ENCODE measurements around the gene ETV7.
"Not testable (repeated sequence)": the region's sequence is repeated elsewhere in the genome, so short reads cannot be mapped to it uniquely, and the experiment has no call there.

Gene ETV7

GRCh38 chr6:36387440-36388303 lies at the start of gene ETV7:
ETV7 (minus strand) TSS chr6:36387669; CDS start chr6:36387541, 128 bp downstream.
- no peak for DNase-seq

- no peak for DNase-seq
Measured at GRCh38 chr6:36436466-36436865, 49.0 kb upstream of the ETV7 start.

GRCh38 chr6:36432151-36432671 lies 44.7 kb upstream of the ETV7 start:
- DNase-seq, result no peak

- no peak for DNase-seq
Measured at GRCh38 chr6:36431197-36431596, 43.7 kb upstream of the ETV7 start.

GRCh38 chr6:36430351-36430750 lies 42.9 kb upstream of the ETV7 start:
- no peak for DNase-seq

- no peak for DNase-seq
Measured at GRCh38 chr6:36428911-36429310, 41.4 kb upstream of the ETV7 start.

GRCh38 chr6:36426622-36427021 lies 39.2 kb upstream of the ETV7 start:
- no peak for DNase-seq

- DNase-seq, result peak; percentile 95
Measured at GRCh38 chr6:36423101-36423824, 35.8 kb upstream of the ETV7 start.

- no peak for DNase-seq
Measured at GRCh38 chr6:36422714-36423100, 35.2 kb upstream of the ETV7 start.

- no peak for DNase-seq
Measured at GRCh38 chr6:36419310-36419709, 31.8 kb upstream of the ETV7 start.

GRCh38 chr6:36418558-36418957 lies 31.1 kb upstream of the ETV7 start:
- DNase-seq, result no peak

- no peak for DNase-seq
Measured at GRCh38 chr6:36414481-36414880, 27.0 kb upstream of the ETV7 start.

GRCh38 chr6:36413489-36414480 lies 26.3 kb upstream of the ETV7 start:
- no peak for DNase-seq

GRCh38 chr6:36409718-36410117 lies 22.2 kb upstream of the ETV7 start:
- DNase-seq, result not testable (repeated sequence)

GRCh38 chr6:36404164-36404563 lies 16.7 kb upstream of the ETV7 start:
- DNase-seq, result no peak

GRCh38 chr6:36402481-36402880 lies 15.0 kb upstream of the ETV7 start:
- no peak for DNase-seq

GRCh38 chr6:36399970-36400369 lies 12.5 kb upstream of the ETV7 start:
- DNase-seq, result no peak

GRCh38 chr6:36392621-36393020 lies 5.2 kb upstream of the ETV7 start:
- no peak for DNase-seq

GRCh38 chr6:36389353-36389752 lies 1.9 kb upstream of the ETV7 start:
- no peak for DNase-seq

- DNase-seq, result no peak
Measured at GRCh38 chr6:36386495-36387439, 702 bp downstream of the ETV7 start.

GRCh38 chr6:36384095-36384494 lies 3.4 kb downstream of the ETV7 start:
- no peak for DNase-seq

- no peak for DNase-seq
Measured at GRCh38 chr6:36383606-36384005, 3.9 kb downstream of the ETV7 start.

All from SHP77 treated with DMSO at 0.1 percent for 48 hours (cell line).